HL-60 (cell line): ENCODE results near the gene CCDC106.

ENCODE experiments used
- GABPA ChIP-seq: IDR thresholded peaks from 2 replicates; pipeline ENCODE4 v1.6.1; 2012; ENCODE audit warnings: low read depth
- REST ChIP-seq: IDR thresholded peaks from 2 replicates; pipeline ENCODE4 v1.6.1; 2012; ENCODE audit warnings: low read depth; ENCODE audit not compliant: insufficient replicate concordance
- SPI1 ChIP-seq: IDR thresholded peaks from 2 replicates; pipeline ENCODE4 v1.6.1; 2012; ENCODE audit warnings: low read depth, mild to moderate bottlenecking, borderline replicate concordance

- TF ChIP-seq GABPA (no peak), SPI1 (no peak), REST (no peak)
Observed at GRCh38 chr19:55689411-55690108, 41.5 kb downstream of the CCDC106 start.
